Loucy (cell line): ENCODE measurements around the gene VPS13A.

Experiments
- EZH2phosphoT487 ChIP-seq: fragments of 200-600 bp; IDR thresholded peaks from 2 replicates; pipeline ENCODE4 v1.6.1; 2018; ENCODE audit warnings: antibody characterized with exemption, mild to moderate bottlenecking, moderate library complexity, borderline replicate concordance
- TF ChIP-seq, protein P1 (sequence below): fragments of 200-600 bp; sonication (generic); conservative IDR thresholded peaks from 2 replicates; pipeline ENCODE4 v1.5.1; 2014; ENCODE audit warnings: mild to moderate bottlenecking, antibody characterized with exemption, low read length

DNA sequence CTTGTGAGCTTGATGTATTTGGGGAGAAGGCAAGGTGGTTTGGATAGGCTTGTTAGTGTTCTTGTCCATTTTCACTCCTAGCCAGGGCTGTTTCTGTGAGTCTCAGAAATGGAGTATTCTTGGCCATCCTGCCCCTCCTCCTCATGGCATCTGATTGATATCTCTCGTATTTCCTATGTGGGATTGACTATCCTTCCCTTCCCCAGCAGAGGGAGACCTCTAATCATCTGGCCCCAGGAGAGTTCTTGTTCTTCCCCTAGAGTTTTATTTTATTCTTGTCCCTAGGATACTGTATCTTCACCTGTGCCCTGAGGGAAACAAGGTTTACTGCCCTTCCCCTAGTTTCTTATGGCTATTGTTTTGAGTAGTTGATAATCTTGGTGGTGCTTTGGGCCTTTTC, 114.4 kb downstream of the VPS13A start:
- TF ChIP-seq, protein P1, sequence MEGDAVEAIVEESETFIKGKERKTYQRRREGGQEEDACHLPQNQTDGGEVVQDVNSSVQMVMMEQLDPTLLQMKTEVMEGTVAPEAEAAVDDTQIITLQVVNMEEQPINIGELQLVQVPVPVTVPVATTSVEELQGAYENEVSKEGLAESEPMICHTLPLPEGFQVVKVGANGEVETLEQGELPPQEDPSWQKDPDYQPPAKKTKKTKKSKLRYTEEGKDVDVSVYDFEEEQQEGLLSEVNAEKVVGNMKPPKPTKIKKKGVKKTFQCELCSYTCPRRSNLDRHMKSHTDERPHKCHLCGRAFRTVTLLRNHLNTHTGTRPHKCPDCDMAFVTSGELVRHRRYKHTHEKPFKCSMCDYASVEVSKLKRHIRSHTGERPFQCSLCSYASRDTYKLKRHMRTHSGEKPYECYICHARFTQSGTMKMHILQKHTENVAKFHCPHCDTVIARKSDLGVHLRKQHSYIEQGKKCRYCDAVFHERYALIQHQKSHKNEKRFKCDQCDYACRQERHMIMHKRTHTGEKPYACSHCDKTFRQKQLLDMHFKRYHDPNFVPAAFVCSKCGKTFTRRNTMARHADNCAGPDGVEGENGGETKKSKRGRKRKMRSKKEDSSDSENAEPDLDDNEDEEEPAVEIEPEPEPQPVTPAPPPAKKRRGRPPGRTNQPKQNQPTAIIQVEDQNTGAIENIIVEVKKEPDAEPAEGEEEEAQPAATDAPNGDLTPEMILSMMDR = peak; percentile 61
- no peak for TF ChIP-seq EZH2phosphoT487
